ENCODE data around the gene SENP6.

The SENP6 gene

GRCh38 chr6:75758061-75758460, 156.4 kb downstream of the SENP6 start:
- TF ChIP-seq GATA1 (IDR thresholded peaks at IDR 0.05; ENCODE audit: low read depth, low read length) (no peak), POLR2A (IDR thresholded peaks at IDR 0.05; ENCODE audit: low read length) (no peak)
- DNase-seq: no peak

DNA sequence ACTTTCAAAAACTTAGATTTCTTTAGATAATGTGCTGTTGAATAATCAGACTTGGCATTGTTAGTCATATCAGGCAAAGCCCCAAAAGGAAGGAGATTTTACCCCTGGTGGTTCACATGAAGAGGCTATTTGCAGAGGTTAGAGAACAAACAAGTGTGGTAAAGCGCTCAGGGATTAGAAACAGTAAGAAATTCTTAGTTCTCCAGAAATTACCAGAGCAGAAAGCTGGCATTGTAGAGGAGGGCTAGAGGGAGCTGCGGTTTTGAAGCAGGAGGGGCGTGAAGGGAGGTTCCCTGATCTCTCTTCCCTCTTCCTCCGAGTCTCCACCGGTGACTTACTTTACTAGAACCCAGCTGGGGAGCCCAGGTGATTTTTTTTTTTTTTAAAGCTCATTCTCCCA, 157.5 kb downstream of the SENP6 start:
- TF ChIP-seq GATA1 (IDR thresholded peaks at IDR 0.05; ENCODE audit: low read depth, low read length) (no peak), POLR2A (IDR thresholded peaks at IDR 0.05; ENCODE audit: low read length) (no peak)
- DNase-seq: no peak

DNA sequence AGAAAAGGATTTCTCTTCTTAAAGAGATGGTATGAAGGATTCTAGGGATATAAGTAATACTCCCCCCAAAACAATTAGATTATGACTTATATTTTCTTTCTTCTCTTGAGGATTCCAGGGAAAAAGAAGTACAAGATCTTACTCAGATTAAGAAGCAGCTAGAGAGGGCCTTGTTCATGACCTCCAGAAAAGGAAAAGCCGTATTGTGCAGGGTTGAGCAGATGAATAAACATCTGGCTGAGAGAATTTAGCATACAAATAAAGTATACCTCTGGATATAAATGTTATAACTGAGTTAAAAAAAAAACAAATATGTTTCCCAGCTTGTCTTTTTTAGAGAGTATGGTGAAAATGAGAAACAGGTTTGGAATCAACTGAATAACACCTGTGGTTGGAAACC, 158.6 kb downstream of the SENP6 start:
- DNase-seq: no peak
- TF ChIP-seq POLR2A (IDR thresholded peaks at IDR 0.05; ENCODE audit: low read length) (no peak), GATA1 (IDR thresholded peaks at IDR 0.05; ENCODE audit: low read depth, low read length) (no peak)

- no peak for TF ChIP-seq GATA1 (IDR thresholded peaks at IDR 0.05; ENCODE audit: low read depth, low read length)
- TF ChIP-seq POLR2A (IDR thresholded peaks at IDR 0.05; ENCODE audit: low read length): no peak
- DNase-seq: no peak
Observed at GRCh38 chr6:75761489-75761888, 159.8 kb downstream of the SENP6 start.

DNA sequence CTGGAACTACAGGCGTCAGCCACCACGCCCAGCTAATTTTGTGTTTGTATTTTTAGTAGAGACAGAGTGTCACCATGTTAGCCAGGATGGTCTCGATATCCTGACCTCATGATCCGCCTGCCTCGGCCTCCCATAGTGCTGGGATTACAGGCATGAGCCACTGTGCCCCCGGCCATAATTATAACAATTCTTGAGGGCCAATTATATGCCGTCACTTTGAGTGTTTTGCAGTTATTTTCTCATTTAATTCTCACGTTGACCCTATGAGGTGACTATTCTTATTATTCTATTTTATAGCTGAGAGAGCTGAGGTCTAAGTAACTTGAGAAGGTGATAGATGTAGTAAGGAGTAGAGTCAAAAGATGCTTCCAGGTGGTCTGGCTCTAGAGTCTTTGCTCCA, 160.4 kb downstream of the SENP6 start:
- no peak for DNase-seq
- no peak for TF ChIP-seq GATA1 (IDR thresholded peaks at IDR 0.05; ENCODE audit: low read depth, low read length)
- no peak for TF ChIP-seq POLR2A (IDR thresholded peaks at IDR 0.05; ENCODE audit: low read length)

DNA sequence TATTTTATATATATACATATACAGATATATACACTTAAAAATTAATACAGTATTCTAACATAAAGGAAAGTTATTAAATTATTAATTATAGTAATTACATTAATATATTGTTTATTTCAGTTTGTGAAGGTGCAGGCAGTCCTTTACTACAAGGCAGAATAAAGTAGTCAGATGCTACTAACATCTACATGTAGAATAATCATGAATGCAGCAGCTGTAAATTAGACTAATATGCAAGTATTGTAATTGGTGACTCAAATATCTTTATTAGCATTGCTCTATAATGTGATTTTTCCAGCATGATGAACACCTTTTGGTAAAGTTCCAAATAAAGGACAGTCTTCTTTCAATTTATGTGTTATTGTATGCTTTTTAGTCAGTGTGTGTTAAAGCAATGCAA, 164.7 kb downstream of the SENP6 start:
- TF ChIP-seq GATA1 (IDR thresholded peaks at IDR 0.05; ENCODE audit: low read depth, low read length) (no peak), POLR2A (IDR thresholded peaks at IDR 0.05; ENCODE audit: low read length) (no peak)
- DNase-seq: no peak
